HG03442 (cell line): ENCODE data around the gene KCNJ6.
"Not testable (repeated sequence)": the region's sequence is repeated elsewhere in the genome, so short reads cannot be mapped to it uniquely, and the experiment has no call there.

Experiments used
- ATAC-seq: cut with Tn5 transposase; IDR thresholded peaks from one replicate; pipeline ENCODE4 v1.9.1; 2021; ENCODE audit warnings: mild to moderate bottlenecking, moderate library complexity; ENCODE audit not compliant: unreplicated experiment

The KCNJ6 gene

DNA sequence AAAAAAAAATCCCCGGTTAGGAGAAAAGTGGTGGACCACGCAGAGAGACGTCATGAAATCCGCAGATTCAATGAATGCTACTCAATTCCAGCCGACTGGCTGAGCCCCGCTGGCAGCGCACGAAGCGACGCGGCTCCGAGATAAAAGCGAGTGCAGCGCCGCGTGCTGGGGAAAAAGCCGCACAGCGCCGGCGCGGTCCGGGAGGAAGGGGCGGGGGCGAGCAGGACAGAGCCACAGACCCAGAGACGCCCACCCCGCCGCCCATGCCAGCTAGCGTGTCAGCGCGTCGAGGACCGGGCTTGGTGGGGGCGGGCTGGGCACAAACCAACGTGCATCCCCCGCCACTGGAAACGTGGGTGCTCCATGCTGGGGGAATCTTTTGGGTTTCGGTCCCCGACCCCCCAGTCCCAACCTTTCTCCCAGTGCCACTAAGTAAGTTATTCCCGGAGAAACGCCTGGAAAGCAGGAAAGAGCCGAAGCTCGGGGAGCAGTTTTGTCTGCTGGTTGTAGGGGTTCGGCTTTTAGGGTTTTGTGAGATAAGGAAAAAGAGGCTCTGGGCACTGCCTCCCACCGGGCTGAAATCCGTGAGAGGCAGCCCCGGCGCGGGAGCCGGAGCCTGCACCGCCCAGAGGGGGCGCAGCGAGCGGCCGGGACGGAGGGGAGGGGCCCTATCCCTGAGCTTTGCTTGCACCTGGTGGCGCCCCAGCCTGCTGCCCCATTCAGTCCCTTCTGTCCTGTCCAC is at the start of gene KCNJ6:
KCNJ6 (minus strand) TSS at position 148 of the 742 bp plus-strand sequence. CDS start 75,775 bp downstream, outside the sequence.
- ATAC-seq, result no peak

- ATAC-seq, result no peak
Observed at GRCh38 chr21:37965088-37965805, 49.0 kb upstream of the KCNJ6 start.

DNA sequence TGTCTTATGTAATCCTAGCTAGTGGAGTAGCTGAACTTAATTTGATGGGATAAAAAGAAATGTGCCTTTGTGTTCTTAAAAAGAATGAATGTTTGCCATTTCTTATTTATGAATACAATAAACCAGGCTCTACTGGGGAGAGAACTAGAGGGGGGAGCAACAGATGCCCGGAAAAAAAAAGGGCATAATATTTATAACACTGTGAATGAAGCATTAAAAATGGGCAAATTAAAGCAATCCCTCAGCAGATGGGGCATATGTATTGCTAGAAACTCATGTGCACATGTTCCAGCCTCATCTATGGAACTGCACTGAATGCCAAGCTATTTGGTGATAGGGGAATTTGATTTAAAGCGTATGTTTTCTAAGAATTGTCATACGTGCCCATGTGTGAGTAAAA is 42.3 kb upstream of the KCNJ6 start:
- ATAC-seq, result no peak

GRCh38 chr21:37956772-37957171 is 40.5 kb upstream of the KCNJ6 start:
- ATAC-seq, result no peak

- no peak for ATAC-seq
Observed at GRCh38 chr21:37945036-37945435, 28.8 kb upstream of the KCNJ6 start.

- ATAC-seq, result no peak
Observed at GRCh38 chr21:37944496-37944895, 28.2 kb upstream of the KCNJ6 start.

DNA sequence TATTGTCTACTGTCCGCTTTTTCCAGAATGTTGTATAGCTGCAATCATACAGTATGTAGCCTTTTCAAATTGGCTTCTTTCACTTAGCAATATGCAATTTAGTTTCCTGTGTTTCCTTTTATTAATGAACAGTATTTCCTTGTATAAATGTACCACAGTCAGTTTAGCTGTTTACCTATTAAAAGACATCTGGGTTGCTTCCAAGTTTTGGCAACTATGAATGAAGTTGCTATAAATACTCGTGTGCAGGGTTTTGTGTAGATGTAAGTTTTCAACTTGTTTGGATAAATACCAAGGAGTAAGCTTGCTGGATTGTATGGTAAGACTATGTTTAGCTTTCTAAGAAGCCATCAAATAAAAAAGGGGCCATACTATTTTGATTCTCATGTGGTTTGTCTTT is 24.4 kb upstream of the KCNJ6 start:
- no peak for ATAC-seq

GRCh38 chr21:37939838-37940237 is 23.6 kb upstream of the KCNJ6 start:
- ATAC-seq, result no peak

DNA sequence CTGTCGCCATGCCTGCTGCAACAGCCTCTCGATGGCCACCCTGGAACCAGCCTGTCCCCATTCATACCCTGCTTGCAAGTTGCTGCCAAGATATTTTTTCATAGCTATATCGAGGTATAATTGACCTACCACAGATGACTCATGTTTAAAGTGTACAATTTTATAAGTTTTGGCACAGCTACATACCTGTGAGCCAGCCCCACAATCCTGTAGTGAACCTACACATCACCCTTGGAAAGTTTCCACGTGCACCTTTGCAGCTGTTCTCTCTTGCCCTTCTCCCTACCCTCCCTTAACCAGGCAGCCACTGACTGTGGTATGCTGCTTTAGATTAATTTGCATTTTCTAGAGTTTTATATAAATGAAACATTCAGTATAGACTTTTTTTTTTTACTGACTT is 23.0 kb upstream of the KCNJ6 start:
- no peak for ATAC-seq

DNA sequence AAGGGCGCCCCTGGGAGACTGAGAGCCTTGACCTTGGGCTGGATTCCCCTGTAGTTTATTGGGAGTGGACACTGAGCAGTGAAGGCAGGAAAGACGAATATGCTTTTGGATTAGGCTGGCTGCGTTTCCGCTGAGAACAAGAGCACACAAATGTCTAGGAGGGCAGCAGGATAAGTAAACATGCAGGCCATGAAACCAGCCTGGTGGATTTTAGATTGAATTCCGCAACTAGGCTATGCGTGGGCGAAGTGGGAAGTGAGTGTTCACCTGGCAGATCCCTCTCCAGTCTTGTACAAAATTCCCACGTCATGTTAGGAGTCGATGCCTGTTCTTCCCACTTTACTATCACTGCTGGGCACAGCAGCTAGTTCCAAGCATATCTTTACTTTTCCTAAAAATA is 21.4 kb upstream of the KCNJ6 start:
- ATAC-seq, result no peak

DNA sequence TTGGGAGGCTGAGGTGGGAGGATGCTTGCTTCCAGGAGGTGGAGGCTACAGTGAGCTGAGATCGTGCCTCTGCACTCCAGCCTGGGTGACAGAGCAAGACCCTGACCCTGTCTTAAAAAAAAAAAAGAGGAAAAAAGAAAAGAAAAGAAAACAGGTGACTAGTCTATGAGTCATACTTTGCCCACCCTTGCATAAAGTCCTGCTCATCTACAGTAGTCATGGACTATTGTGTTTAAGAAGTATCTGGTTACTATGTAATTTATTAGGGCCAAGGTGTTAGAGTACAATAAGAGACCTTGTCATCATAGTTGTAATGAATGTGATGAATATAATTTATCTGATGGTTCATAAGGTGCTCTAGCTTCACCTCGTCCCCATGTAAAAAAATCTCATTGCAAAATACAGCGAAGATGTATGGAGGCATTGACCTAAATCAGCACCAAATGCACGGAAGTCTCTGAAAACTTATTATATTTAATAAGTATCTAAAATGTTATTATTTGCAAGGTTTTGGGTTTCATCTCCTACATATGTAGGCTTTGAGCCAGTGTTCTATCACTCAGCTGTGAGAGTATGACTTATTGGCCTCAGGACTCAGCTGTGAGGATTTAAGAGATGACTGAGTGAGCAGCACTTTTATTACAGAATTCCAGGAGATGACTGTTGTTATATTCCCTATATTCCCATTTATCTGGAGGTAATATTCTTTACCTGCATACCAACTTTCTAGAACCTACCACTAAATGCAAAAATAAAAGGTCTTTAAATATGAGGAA is 19.9 kb upstream of the KCNJ6 start:
- no peak for ATAC-seq

- no peak for ATAC-seq
Observed at GRCh38 chr21:37932936-37933335, 16.7 kb upstream of the KCNJ6 start.

GRCh38 chr21:37927711-37928110 is 11.5 kb upstream of the KCNJ6 start:
- no peak for ATAC-seq

DNA sequence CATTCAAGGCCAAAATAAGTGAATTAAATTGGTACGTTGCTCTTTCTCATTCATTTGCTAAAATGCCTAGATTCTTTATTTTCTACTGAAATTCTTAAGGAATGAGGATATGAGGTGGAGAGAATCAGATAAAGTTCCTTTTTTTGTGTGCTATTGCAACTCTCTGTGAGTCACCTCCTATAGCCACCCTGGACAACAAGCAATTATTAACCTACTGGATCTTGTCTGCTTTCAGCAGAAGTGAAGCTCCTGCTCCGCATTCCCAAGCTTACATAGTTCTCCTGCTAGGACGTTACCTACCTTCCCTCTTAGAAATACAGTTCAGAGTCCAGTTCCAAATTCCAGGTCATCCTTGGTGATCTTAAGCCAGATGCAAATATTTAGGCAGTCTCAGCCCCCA is 4.8 kb upstream of the KCNJ6 start:
- no peak for ATAC-seq

GRCh38 chr21:37920302-37920701 is 4.0 kb upstream of the KCNJ6 start:
- not testable (repeated sequence) for ATAC-seq

DNA sequence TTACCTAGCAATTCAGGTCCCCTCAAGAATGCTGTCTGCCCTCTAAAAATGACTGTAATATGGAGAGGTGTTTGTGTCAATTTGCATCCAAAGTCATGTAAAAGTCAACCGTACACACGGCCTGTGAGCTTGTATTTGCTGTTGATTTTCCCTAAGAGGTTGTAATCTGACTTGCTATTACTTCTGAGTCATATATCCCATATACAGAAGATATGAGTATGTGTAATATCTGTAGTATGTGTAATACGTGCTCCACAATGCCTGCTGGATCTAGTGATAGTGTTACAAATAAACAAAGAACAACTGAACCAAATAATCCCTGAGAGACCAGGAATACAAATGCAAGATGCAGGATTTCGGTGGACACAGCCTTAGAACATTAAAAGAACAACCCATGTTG is 1.4 kb upstream of the KCNJ6 start:
- no peak for ATAC-seq

DNA sequence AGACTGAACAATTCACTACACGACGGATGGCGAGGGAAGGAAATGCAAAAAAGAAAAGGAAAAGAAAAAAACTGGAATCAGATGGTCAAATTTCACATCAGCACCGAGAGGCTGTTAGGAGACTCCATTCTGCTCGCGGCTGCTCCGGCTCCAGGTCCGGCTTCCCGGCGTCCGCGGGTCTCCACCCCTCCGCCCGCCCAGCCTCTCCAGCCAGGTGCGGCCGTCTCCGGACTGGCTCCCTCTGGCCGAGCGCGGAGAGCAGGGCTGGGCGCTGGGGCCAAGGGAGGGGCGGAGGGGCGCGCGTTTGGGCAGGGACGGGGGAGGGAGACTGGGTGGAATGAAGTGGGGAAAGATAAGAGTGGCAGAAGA is 332 bp downstream of the KCNJ6 start:
- ATAC-seq, result no peak

- ATAC-seq, result no peak
Observed at GRCh38 chr21:37915497-37915911, 753 bp downstream of the KCNJ6 start.

DNA sequence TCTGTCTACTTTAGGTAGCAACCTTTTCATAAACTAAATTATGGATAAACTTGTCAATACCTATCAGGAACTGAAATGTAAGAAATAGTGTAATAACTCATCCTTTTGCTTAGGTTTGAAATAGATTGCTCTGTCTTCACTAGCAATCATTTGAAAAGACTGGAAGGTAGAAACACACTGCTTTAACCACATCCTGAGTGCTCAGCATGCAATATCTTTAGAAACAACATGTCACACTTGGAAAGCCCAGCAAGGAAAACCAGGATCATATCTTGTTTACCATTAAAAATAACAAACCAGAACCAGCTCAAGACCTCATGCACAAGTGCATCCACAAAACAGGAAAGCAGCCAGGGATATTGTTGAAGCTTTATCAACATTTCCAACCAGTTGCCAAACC is 3.6 kb downstream of the KCNJ6 start:
- ATAC-seq, result no peak

GRCh38 chr21:37909936-37910335 is 6.3 kb downstream of the KCNJ6 start:
- no peak for ATAC-seq

DNA sequence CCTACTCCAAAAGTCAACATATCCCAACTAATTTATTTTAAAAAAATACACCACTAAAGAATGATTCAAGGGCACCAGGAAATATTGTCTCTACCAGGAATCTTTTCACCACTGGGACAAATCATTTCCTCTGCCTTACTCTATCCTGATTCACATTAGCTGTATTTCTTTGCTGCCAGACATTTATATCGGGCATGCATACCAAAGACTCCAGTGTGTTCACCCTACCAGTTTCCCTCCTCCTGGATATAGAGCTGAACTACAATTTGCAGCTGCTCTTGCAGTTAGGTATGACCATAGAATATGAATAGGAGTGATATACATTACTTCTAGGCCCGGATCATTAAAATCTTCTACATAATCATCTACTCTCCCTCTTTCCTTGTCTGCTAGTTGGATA is 7.6 kb downstream of the KCNJ6 start:
- ATAC-seq, result no peak

DNA sequence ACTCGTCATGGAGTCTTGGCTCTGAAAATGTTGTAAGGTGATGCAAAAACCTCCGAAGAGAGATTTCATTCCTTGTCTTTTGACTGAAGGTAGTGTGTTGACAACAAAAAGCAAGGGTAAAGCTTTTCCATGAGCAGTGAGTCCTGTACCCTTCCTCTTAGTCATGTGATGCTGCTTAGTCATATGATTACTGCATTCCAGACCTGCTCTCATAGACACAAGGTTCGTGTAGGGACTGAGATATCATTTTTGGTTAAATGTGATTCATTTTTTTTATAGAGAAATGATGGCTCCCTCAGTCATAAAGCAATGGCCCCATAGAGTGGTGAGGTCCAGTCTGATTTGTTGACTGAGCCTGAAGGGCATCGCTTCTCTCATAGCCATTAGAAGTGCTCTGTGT is 9.2 kb downstream of the KCNJ6 start:
- no peak for ATAC-seq
